Tibial artery (tissue), 4 donors: ENCODE data around the gene SLC26A8.

Experiments used
- DNase-seq, 2 donors: peaks; one replicate each; pipeline ENCODE4 v3.0.0-alpha.2; 2019
- H3K27ac ChIP-seq, 2 donors: fragments of 200-600 bp; sonication (generic) in 1 of 2; 1 replicate in 1 of 2; 2 replicates in 1 of 2; pipeline ENCODE4 v1.5.1; 2018 to 2019; ENCODE audit warnings: mild to moderate bottlenecking in 1 of 2
- H3K27me3 ChIP-seq, 2 donors: fragments of 200-600 bp; sonication (generic) in 1 of 2; one replicate each; pipeline versions ENCODE4 v1.5.1 to v1.6.0; 2016 to 2019
- H3K36me3 ChIP-seq, 3 donors: fragments of 200-600 bp; sonication (generic) in 2 of 3; one replicate each; pipeline ENCODE4 v1.5.1; 2016 to 2019; ENCODE audit warnings: mild to moderate bottlenecking in 2 of 3
- H3K4me1 ChIP-seq, 4 donors: fragments of 200-600 bp; sonication (generic) in 2 of 4; 1 replicate in 3 of 4; 2 replicates in 1 of 4; pipeline ENCODE4 v1.5.1; 2016 to 2019
- H3K4me3 ChIP-seq, 2 donors: fragments of 200-600 bp; sonication (generic) in 1 of 2; 1 replicate in 1 of 2; 2 replicates in 1 of 2; pipeline ENCODE4 v1.5.1; 2018 to 2019; ENCODE audit warnings: mild to moderate bottlenecking in 2 of 2
- H3K9me3 ChIP-seq, 3 donors: fragments of 200-600 bp; sonication (generic) in 1 of 3; one replicate each; pipeline ENCODE4 v1.5.1; 2016 to 2019
- CTCF ChIP-seq, 2 experiments: fragments of 200-600 bp in 1 of 2; fragments of 450-650 bp in 1 of 2; IDR thresholded peaks; one replicate each; pipeline ENCODE4 v1.5.1; 2017 to 2019; ENCODE audit warnings: antibody characterized with exemption in 2 of 2, mild to moderate bottlenecking in 1 of 2, moderate library complexity in 1 of 2
- intact Hi-C: fragments of 100-400 bp; cut with DNase I; formaldehyde crosslinking; loops from one replicate; pipeline ENCODE4 v1.15.0; 2023; ENCODE audit warnings: low total_unique reads

SLC26A8 gene

GRCh38 chr6:35898003-35898402, 126.4 kb downstream of the SLC26A8 start:
- H3K4me3 ChIP-seq, result no peak overlapping the region
- no peaks in the 10 kb centered on the region for H3K4me1 ChIP-seq
- DNase-seq, result no peak
- peaks cover 0 to 4% (median 0%) of the 10 kb centered on the region in 3 donors for H3K36me3 ChIP-seq
- no peaks in the 10 kb centered on the region for H3K9me3 ChIP-seq
- intact Hi-C loops, result no loop called here
- no peaks in the 10 kb centered on the region for H3K27me3 ChIP-seq
- TF ChIP-seq CTCF (IDR thresholded peaks at IDR 0.05), result no peak
- no peak overlapping the region for H3K27ac ChIP-seq

GRCh38 chr6:35897486-35897885, 127.0 kb downstream of the SLC26A8 start:
- no peaks in the 10 kb centered on the region for H3K9me3 ChIP-seq
- DNase-seq, result no peak
- no peak overlapping the region for H3K27ac ChIP-seq
- TF ChIP-seq CTCF (IDR thresholded peaks at IDR 0.05), result no peak
- no peak overlapping the region for H3K4me3 ChIP-seq
- H3K4me1 ChIP-seq, result no peaks in the 10 kb centered on the region
- intact Hi-C loops, result no loop called here
- no peaks in the 10 kb centered on the region for H3K27me3 ChIP-seq
- H3K36me3 ChIP-seq, result peaks cover 0 to 4% (median 0%) of the 10 kb centered on the region in 3 donors

- no peaks in the 10 kb centered on the region for H3K9me3 ChIP-seq
- H3K36me3 ChIP-seq, result peaks cover 0 to 4% (median 0%) of the 10 kb centered on the region in 3 donors
- no peak for TF ChIP-seq CTCF (IDR thresholded peaks at IDR 0.05)
- no peaks in the 10 kb centered on the region for H3K27me3 ChIP-seq
- peaks cover 0 to 2% (median 0%) of the 10 kb centered on the region in 4 donors for H3K4me1 ChIP-seq
- DNase-seq, result no peak
- no peak overlapping the region for H3K27ac ChIP-seq
- intact Hi-C loops, result no loop called here
- no peak overlapping the region for H3K4me3 ChIP-seq
Observed at GRCh38 chr6:35897036-35897435, 127.4 kb downstream of the SLC26A8 start.

- no peak for TF ChIP-seq CTCF (IDR thresholded peaks at IDR 0.05)
- DNase-seq, result no peak
Observed at GRCh38 chr6:35896228-35896627, 128.2 kb downstream of the SLC26A8 start.

GRCh38 chr6:35895560-35895959, 128.9 kb downstream of the SLC26A8 start:
- Histone ChIP-seq H3K4me1 (peaks cover 0 to 14% (median 0%) of the 10 kb centered on the region in 4 donors), H3K27ac (no peak overlapping the region), H3K27me3 (no peaks in the 10 kb centered on the region), H3K9me3 (no peaks in the 10 kb centered on the region), H3K36me3 (peaks cover 0 to 4% (median 0%) of the 10 kb centered on the region in 3 donors), H3K4me3 (no peak overlapping the region)
- intact Hi-C loops, result no loop called here
- no peak for DNase-seq
- no peak for TF ChIP-seq CTCF (IDR thresholded peaks at IDR 0.05)

More at GRCh38 chr6:35896228-35896627, 128.2 kb downstream of the SLC26A8 start:
- Histone ChIP-seq H3K9me3 (no peaks in the 10 kb centered on the region), H3K36me3 (peaks cover 0 to 4% (median 0%) of the 10 kb centered on the region in 3 donors), H3K27me3 (no peaks in the 10 kb centered on the region), H3K4me3 (no peak overlapping the region), H3K27ac (no peak overlapping the region), H3K4me1 (peaks cover 0 to 10% (median 0%) of the 10 kb centered on the region in 4 donors)
- intact Hi-C loops, result no loop called here

- H3K4me1 ChIP-seq, result peaks cover 0 to 14% (median 0%) of the 10 kb centered on the region in 4 donors
- TF ChIP-seq CTCF (IDR thresholded peaks at IDR 0.05), result no peak
- H3K27ac ChIP-seq, result no peak overlapping the region
- intact Hi-C loops, result no loop called here
- H3K27me3 ChIP-seq, result no peaks in the 10 kb centered on the region
- no peak for DNase-seq
- H3K36me3 ChIP-seq, result peaks cover 0 to 4% (median 0%) of the 10 kb centered on the region in 3 donors
- no peaks in the 10 kb centered on the region for H3K9me3 ChIP-seq
- no peak overlapping the region for H3K4me3 ChIP-seq
Observed at GRCh38 chr6:35894776-35895175, 129.7 kb downstream of the SLC26A8 start.
